Measurements from ENCODE around the gene ZBED6. TPM values are rescaled to one million over a fixed set of nuclear protein-coding genes. Genes with fewer than 3 reads are reported as not detected.
"Not testable (repeated sequence)": the region's sequence is repeated elsewhere in the genome, so short reads cannot be mapped to it uniquely, and the experiment has no call there.

ZBED6 gene
- total and polyA plus RNA-seq, 2 of the 4 experiments (the other 2 are of a cell fraction): 3.8 to 26.2 TPM

- Histone ChIP-seq H2BK5ac (ENCODE audit: low read depth, low read length, poor library complexity, severe bottlenecking) (peak overlapping the region; percentile 53), H3K4me1 (ENCODE audit: control insufficient read depth, insufficient read depth, low read length) (no peaks in the 10 kb centered on the region), H4K91ac (ENCODE audit: insufficient read depth, low read depth, low read length) (no peak overlapping the region), H3K9me1 (ENCODE audit: insufficient read depth, low read length) (peaks cover 3% of the 10 kb centered on the region; the same call in 1 of the 2 replicates), H2BK15ac (ENCODE audit: low read depth, low read length) (no peak overlapping the region), H4K5ac (ENCODE audit: low read depth, low read length) (no peak overlapping the region), H3K9ac (ENCODE audit: low read depth, low read length) (no peak overlapping the region), H3K79me1 (ENCODE audit: low read depth in 1 of 2, low read length in 2 of 2) (peaks cover 4 to 17% of the 10 kb centered on the region in 2 experiments; a peak in 3 of 4 replicates), H2AFZ (replicated peaks; ENCODE audit: low read length, poor library complexity) (no peak overlapping the region), H3K56ac (ENCODE audit: extremely low read depth, insufficient read depth, low read length) (no peak overlapping the region), H3K36me3 (ENCODE audit: control insufficient read depth, insufficient read depth, low read length) (peaks cover 38% of the 10 kb centered on the region), H3K23ac (ENCODE audit: low read depth, low read length) (no peak overlapping the region), H4K20me1 (ENCODE audit: insufficient read depth, low read length) (peaks cover 7% of the 10 kb centered on the region; the same call in 1 of the 2 replicates), H3K9me3 (ENCODE audit: control insufficient read depth, insufficient read depth, low read length) (no peaks in the 10 kb centered on the region), H3K27me3 (ENCODE audit: control insufficient read depth, insufficient read depth, low read length) (no peaks in the 10 kb centered on the region), H2BK20ac (ENCODE audit: low read depth, low read length) (no peak overlapping the region), H2BK120ac (ENCODE audit: low read depth, low read length) (no peak overlapping the region), H3K4me3 (ENCODE audit: insufficient read depth, low read depth, low read length) (no peak overlapping the region), H3K18ac (ENCODE audit: low read depth, low read length) (no peak overlapping the region), H4K8ac (ENCODE audit: low read depth in 2 of 2, low read length in 2 of 2) (no peak overlapping the region), H2AK9ac (replicated peaks; ENCODE audit: low read depth, low read length, poor library complexity) (no peak overlapping the region), H2AK5ac (ENCODE audit: low read depth, low read length) (no peak overlapping the region), H3K4ac (ENCODE audit: low read depth, low read length) (no peak overlapping the region), H3K27ac (ENCODE audit: insufficient read depth, low read length) (no peak overlapping the region), H3K4me2 (ENCODE audit: low read depth, low read length) (no peak overlapping the region), H3K14ac (replicated peaks; ENCODE audit: low read depth, low read length) (no peak overlapping the region)
- in situ Hi-C loops (cut with MboI; ENCODE audit: low sequenced_read_pairs) (no loop called here), intact Hi-C loops (cut with micrococcal nuclease) (no loop called here), dilution Hi-C loops (cut with HindIII; ENCODE audit: low sequenced_read_pairs, unreplicated experiment) (no loop called here)
- WGBS, 2 experiments (ENCODE audit: extremely low coverage in 2 of 2, insufficient read length in 1 of 2): no CpG with 5 or more reads among the region's 1 CpG
- CTCF ChIA-PET: no interaction called here
- no TSS peak for BruUV-seq (replicated peaks)
- POLR2A ChIA-PET (ENCODE audit: unreplicated experiment): no interaction called here
- TF ChIP-seq POLR2A (IDR thresholded peaks at IDR 0.05; ENCODE audit: low read depth, low read length): no peak
- TF ChIP-seq RCOR1 (IDR thresholded peaks at IDR 0.05; ENCODE audit: insufficient replicate concordance, low read length): no peak
- TF ChIP-seq MAZ (IDR thresholded peaks at IDR 0.05; ENCODE audit: borderline replicate concordance, low read depth, low read length): no peak
- no peak for TF ChIP-seq FOS (IDR thresholded peaks at IDR 0.05; ENCODE audit: low read depth, low read length)
- TF ChIP-seq MAFK (IDR thresholded peaks at IDR 0.05; ENCODE audit: low read depth, low read length): no peak
- ATAC-seq (ENCODE audit: low read depth) (no peak), DNase-seq (no peak)
Observed at GRCh38 chr1:203828503-203828902, 33.1 kb downstream of the ZBED6 start.

GRCh38 chr1:203829247-203829646 lies 33.8 kb downstream of the ZBED6 start:
- H3K18ac ChIP-seq (ENCODE audit: low read depth, low read length); H4K8ac ChIP-seq (ENCODE audit: low read depth in 2 of 2, low read length in 2 of 2); H3K4me1 ChIP-seq (ENCODE audit: control insufficient read depth, insufficient read depth, low read length); H3K9ac ChIP-seq (ENCODE audit: low read depth, low read length); CTCF ChIA-PET; H2BK120ac ChIP-seq (ENCODE audit: low read depth, low read length); H3K4ac ChIP-seq (ENCODE audit: low read depth, low read length); H3K27ac ChIP-seq (ENCODE audit: insufficient read depth, low read length); H2BK15ac ChIP-seq (ENCODE audit: low read depth, low read length); H4K20me1 ChIP-seq (ENCODE audit: insufficient read depth, low read length); dilution Hi-C loops (cut with HindIII; ENCODE audit: low sequenced_read_pairs, unreplicated experiment); H3K23ac ChIP-seq (ENCODE audit: low read depth, low read length); H3K4me3 ChIP-seq (ENCODE audit: insufficient read depth, low read depth, low read length); H2AK9ac ChIP-seq (replicated peaks; ENCODE audit: low read depth, low read length, poor library complexity); H2AK5ac ChIP-seq (ENCODE audit: low read depth, low read length); intact Hi-C loops (cut with micrococcal nuclease); H3K9me3 ChIP-seq (ENCODE audit: control insufficient read depth, insufficient read depth, low read length); H3K9me1 ChIP-seq (ENCODE audit: insufficient read depth, low read length); H2AFZ ChIP-seq (replicated peaks; ENCODE audit: low read length, poor library complexity); H3K4me2 ChIP-seq (ENCODE audit: low read depth, low read length); BruUV-seq (replicated peaks); in situ Hi-C loops (cut with MboI; ENCODE audit: low sequenced_read_pairs); H3K14ac ChIP-seq (replicated peaks; ENCODE audit: low read depth, low read length); H3K56ac ChIP-seq (ENCODE audit: extremely low read depth, insufficient read depth, low read length); POLR2A ChIA-PET (ENCODE audit: unreplicated experiment); H3K27me3 ChIP-seq (ENCODE audit: control insufficient read depth, insufficient read depth, low read length); H4K91ac ChIP-seq (ENCODE audit: insufficient read depth, low read depth, low read length); H2BK20ac ChIP-seq (ENCODE audit: low read depth, low read length); H4K5ac ChIP-seq (ENCODE audit: low read depth, low read length): not testable (repeated sequence)
- peaks cover 3 to 14% of the 10 kb centered on the region in 2 experiments; a peak in 3 of 4 replicates for H3K79me1 ChIP-seq (ENCODE audit: low read depth in 1 of 2, low read length in 2 of 2)
- H3K36me3 ChIP-seq (ENCODE audit: control insufficient read depth, insufficient read depth, low read length): peaks cover 42% of the 10 kb centered on the region
- DNase-seq (peak; percentile 24), ATAC-seq (ENCODE audit: low read depth) (peak; percentile 24; the same call in 1 of the 2 replicates)
- WGBS, 2 experiments (ENCODE audit: extremely low coverage in 2 of 2, insufficient read length in 1 of 2): 100% methylated on average over 1 of the region's 5 CpGs; no CpG with 5 or more reads in 1 of the 2 experiments
- H2BK5ac ChIP-seq (ENCODE audit: low read depth, low read length, poor library complexity, severe bottlenecking): peak overlapping the region; percentile 15

Data from IMR-90 (cell line).